GM21526 (cell line): ENCODE results near the gene A4GNT.

Source experiments
- ATAC-seq: cut with Tn5 transposase; IDR thresholded peaks from one replicate; pipeline ENCODE4 v1.9.1; 2021; ENCODE audit warnings: moderate library complexity; ENCODE audit not compliant: unreplicated experiment, low FRiP score

Gene A4GNT

DNA sequence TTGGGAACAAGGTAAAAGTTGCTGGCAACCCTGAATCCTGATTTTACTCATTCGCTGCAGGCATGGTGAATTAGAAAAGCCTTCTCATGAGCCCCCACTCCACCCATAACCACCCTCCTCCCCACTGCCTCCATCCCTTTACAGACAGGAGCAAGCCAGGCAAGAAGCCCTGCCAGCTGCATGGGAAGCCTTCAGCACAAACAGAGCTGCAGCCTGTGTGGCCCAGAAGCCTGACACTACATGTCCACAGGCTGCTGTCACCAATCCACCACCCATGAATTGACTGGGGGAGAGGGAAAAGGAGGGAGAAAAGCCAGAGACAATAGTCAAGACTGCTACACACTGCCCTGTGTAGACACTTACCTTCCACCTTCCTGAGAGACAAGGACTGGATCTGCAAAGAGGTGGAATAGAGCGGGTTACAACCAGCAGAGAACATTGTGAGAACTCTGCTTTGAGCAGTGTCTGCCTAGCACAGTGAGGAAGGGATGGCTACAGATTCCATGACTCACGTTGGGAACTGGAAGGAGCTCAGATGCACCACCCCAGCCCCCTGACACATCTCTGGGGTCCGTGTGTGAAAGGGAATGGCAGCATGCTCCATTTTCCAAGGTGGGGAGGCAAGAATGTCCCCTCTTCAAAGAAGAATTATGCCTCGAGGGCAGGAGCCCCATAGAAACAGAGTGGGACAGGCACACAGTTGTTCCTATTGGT lies 50.7 kb downstream of the A4GNT start:
- no peak for ATAC-seq

DNA sequence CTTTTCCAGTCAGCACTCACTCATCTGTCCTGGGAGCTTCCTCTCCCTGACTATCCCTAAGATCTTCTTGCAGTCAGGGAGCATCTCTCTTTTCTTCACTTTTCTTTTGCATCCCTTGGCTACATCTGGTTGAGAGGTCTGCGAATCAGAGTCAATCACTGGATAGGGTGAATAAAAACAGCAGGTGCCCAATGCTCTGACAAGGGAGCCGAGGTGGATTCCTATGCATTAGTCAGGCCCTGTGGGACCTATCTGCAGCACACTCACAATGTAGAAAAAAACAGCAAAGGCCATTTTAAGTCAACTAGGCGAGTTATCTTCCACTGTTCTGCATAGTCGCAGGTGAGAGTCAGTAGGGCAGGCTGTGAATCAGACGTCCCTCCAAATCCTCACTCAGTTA lies 52.3 kb downstream of the A4GNT start:
- ATAC-seq: no peak

DNA sequence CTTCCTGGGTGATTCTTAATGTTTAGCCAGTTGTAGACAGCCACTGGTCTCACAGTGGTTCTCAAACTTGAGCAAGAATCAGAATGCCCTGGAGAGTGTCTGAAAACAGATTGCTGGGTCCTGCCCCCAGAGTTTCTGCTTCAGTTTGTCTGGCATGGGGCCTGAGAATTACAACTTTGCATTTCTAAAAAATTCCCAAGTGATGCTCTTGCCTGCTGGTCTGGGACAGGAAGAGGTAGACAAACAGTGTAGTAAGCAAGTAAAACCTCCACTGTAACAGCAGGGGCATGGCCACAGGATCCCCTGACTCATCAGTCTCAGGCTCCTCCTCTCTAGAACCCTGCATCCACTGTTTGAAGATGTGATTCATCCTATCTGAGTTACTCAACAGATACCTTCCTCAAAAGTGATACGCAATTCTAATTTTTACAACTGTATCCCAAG lies 53.3 kb downstream of the A4GNT start:
- no peak for ATAC-seq

DNA sequence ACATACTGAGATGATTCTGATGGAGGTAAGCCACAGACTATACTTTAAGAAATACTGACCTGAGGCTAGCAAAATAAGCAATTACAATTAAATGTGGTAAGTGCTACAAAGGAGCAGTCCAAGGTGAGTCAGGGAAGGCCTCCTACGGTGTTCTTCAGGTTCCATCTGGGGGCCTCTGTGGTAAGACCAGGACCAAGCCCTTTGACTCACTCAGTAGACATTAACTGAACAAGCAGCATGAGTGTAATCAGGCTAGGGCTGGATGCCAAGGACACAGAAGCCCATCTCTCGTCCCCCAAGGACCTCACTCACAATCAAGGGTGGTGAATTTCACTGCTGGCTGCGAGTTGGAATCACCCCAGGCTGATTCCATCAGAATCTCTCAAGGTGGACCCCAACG lies 54.1 kb downstream of the A4GNT start:
- ATAC-seq: no peak
